Measurements from ENCODE around the gene HPCAL1. TPM values are rescaled to one million over a fixed set of nuclear protein-coding genes. Genes with fewer than 3 reads are reported as not detected.
"Not testable (repeated sequence)": the region's sequence is repeated elsewhere in the genome, so short reads cannot be mapped to it uniquely, and the experiment has no call there.

HPCAL1 gene
- total and polyA plus RNA-seq, 12 donors = 17.4 to 118 (median 61.3) TPM

GRCh38 chr2:10439185-10439879 is 136.6 kb downstream of the HPCAL1 start:
- no peaks in the 10 kb centered on the region for H3K9me3 ChIP-seq (replicated peaks in 1 of 3)
- no peak for TF ChIP-seq CTCF (IDR thresholded peaks at IDR 0.05)
- no peak for TF ChIP-seq POLR2A (IDR thresholded peaks at IDR 0.05)
- H3K4me3 ChIP-seq = no peak overlapping the region
- no peak overlapping the region for H3K27ac ChIP-seq
- peak in 1 of 7 donors; percentile 42 for DNase-seq
- intact Hi-C loops (cut with DNase I) = loop anchor here (5.0 to 10.0 kb wide), 4 partner anchors 225 to 642 kb away; no protein-coding TSS in a partner anchor
- no peaks in the 10 kb centered on the region for H3K4me1 ChIP-seq (replicated peaks in 1 of 2)
- H3K36me3 ChIP-seq (replicated peaks in 1 of 2) = peaks cover 0 to 49% of the 10 kb centered on the region in 2 donors
- 71 to 78% (median 76%) methylated on average over 10 to 11 of the region's 11 CpGs for WGBS, 4 donors
- H3K27me3 ChIP-seq = no peaks in the 10 kb centered on the region

- Histone ChIP-seq H3K27ac (no peak overlapping the region), H3K27me3 (no peaks in the 10 kb centered on the region), H3K9me3 (replicated peaks in 1 of 3) (no peaks in the 10 kb centered on the region), H3K4me3 (no peak overlapping the region), H3K36me3 (replicated peaks in 1 of 2) (peaks cover 0 to 55% of the 10 kb centered on the region in 2 donors), H3K4me1 (replicated peaks in 1 of 2) (peaks cover 0 to 2% of the 10 kb centered on the region in 2 donors)
- no peak for DNase-seq
- intact Hi-C loops (cut with DNase I) = loop anchor here (5.0 to 10.0 kb wide), 4 partner anchors 225 to 643 kb away; no protein-coding TSS in a partner anchor
- WGBS, 4 donors = 93 to 98% (median 95%) methylated on average over 8 of the region's 8 CpGs
- TF ChIP-seq CTCF (IDR thresholded peaks at IDR 0.05) (no peak), POLR2A (IDR thresholded peaks at IDR 0.05) (no peak)
Measured at GRCh38 chr2:10439971-10440370, 137.3 kb downstream of the HPCAL1 start.

GRCh38 chr2:10440736-10441135 is 138.0 kb downstream of the HPCAL1 start:
- no peaks in the 10 kb centered on the region for H3K27me3 ChIP-seq
- 89 to 98% (median 93%) methylated on average over 6 of the region's 6 CpGs for WGBS, 4 donors
- peaks cover 0 to 9% of the 10 kb centered on the region in 2 donors for H3K4me1 ChIP-seq (replicated peaks in 1 of 2)
- H3K4me3 ChIP-seq = no peak overlapping the region
- H3K36me3 ChIP-seq (replicated peaks in 1 of 2) = peaks cover 0 to 55% of the 10 kb centered on the region in 2 donors
- no peak for TF ChIP-seq POLR2A (IDR thresholded peaks at IDR 0.05)
- TF ChIP-seq CTCF (IDR thresholded peaks at IDR 0.05) = no peak
- no peak for DNase-seq
- H3K9me3 ChIP-seq (replicated peaks in 1 of 3) = no peaks in the 10 kb centered on the region
- H3K27ac ChIP-seq = no peak overlapping the region
- intact Hi-C loops (cut with DNase I) = loop anchor here in 1 of 2 donors (10.0 kb wide), 1 partner anchor 224 kb away; no protein-coding TSS in a partner anchor

GRCh38 chr2:10441948-10442347 is 139.2 kb downstream of the HPCAL1 start:
- H3K36me3 ChIP-seq (replicated peaks in 1 of 2) = peaks cover 0 to 55% of the 10 kb centered on the region in 2 donors
- no peak overlapping the region for H3K4me3 ChIP-seq
- no peak for DNase-seq
- 92 to 94% (median 93%) methylated on average over 8 of the region's 8 CpGs for WGBS, 4 donors
- H3K4me1 ChIP-seq (replicated peaks in 1 of 2) = peaks cover 0 to 18% of the 10 kb centered on the region in 2 donors
- intact Hi-C loops (cut with DNase I) = loop anchor here in 1 of 2 donors (10.0 kb wide), 1 partner anchor 223 kb away; no protein-coding TSS in a partner anchor
- no peak overlapping the region for H3K27ac ChIP-seq
- no peaks in the 10 kb centered on the region for H3K27me3 ChIP-seq
- H3K9me3 ChIP-seq (replicated peaks in 1 of 3) = no peaks in the 10 kb centered on the region
- no peak for TF ChIP-seq POLR2A (IDR thresholded peaks at IDR 0.05)
- no peak for TF ChIP-seq CTCF (IDR thresholded peaks at IDR 0.05)

- not testable (repeated sequence) for H3K27me3 ChIP-seq; H3K9me3 ChIP-seq (replicated peaks in 1 of 3); DNase-seq; H3K27ac ChIP-seq; H3K4me3 ChIP-seq
- 88 to 95% (median 91%) methylated on average over 2 of the region's 2 CpGs for WGBS, 4 donors
- Histone ChIP-seq H3K4me1 (replicated peaks in 1 of 2) (peaks cover 0 to 24% of the 10 kb centered on the region in 2 donors), H3K36me3 (replicated peaks in 1 of 2) (peaks cover 0 to 55% of the 10 kb centered on the region in 2 donors)
- intact Hi-C loops (cut with DNase I) = loop anchor here in 1 of 2 donors (10.0 kb wide), 1 partner anchor 222 kb away; no protein-coding TSS in a partner anchor
Measured at GRCh38 chr2:10442469-10443126, 139.9 kb downstream of the HPCAL1 start.

Data from adrenal gland (tissue), 12 donors.